D721Med (cell line): ENCODE data around the gene EEF2.

Experiments
- DNase-seq: peaks from one replicate; pipeline ENCODE4 v3.0.0; 2011; ENCODE audit warnings: low spot score; ENCODE audit not compliant: insufficient read length
- FAIRE-seq: peaks from 2 replicates; lab custom pipeline; 2011; peaks lifted over from hg19 to GRCh38; lab: Jason Lieb, UNC
- CTCF ChIP-seq: IDR thresholded peaks from 2 replicates; pipeline ENCODE4 v1.5.1; 2012; ENCODE audit warnings: mild to moderate bottlenecking, control low read depth; ENCODE audit not compliant: insufficient read depth; ENCODE audit errors: missing control alignments

EEF2 gene

GRCh38 chr19:3978145-3978544 lies 7.1 kb downstream of the EEF2 start:
- no peak for TF ChIP-seq CTCF
- no peak for FAIRE-seq
- DNase-seq, result no peak

GRCh38 chr19:3977242-3978143 lies 7.8 kb downstream of the EEF2 start:
- DNase-seq (no peak), FAIRE-seq (no peak)
- TF ChIP-seq CTCF, result no peak

- FAIRE-seq (no peak), DNase-seq (no peak)
- no peak for TF ChIP-seq CTCF
Observed at GRCh38 chr19:3976495-3977241, 8.6 kb downstream of the EEF2 start.

GRCh38 chr19:3975637-3976087 lies 9.6 kb downstream of the EEF2 start:
- no peak for TF ChIP-seq CTCF
- DNase-seq (no peak), FAIRE-seq (no peak)

- no peak for DNase-seq
- no peak for TF ChIP-seq CTCF
- no peak for FAIRE-seq
Observed at GRCh38 chr19:3975144-3975543, 10.1 kb downstream of the EEF2 start.

GRCh38 chr19:3970808-3971598 lies 14.3 kb downstream of the EEF2 start, which contains the start of gene DAPK3:
Gene DAPK3 (minus strand): TSS chr19:3971099. CDS start chr19:3969735, 1,364 bp downstream.
- TF ChIP-seq CTCF, result no peak
- FAIRE-seq (no peak), DNase-seq (peak; percentile 87)
